DMS153 (cell line): ENCODE measurements around the gene CCSER2.
"Not testable (repeated sequence)": the region's sequence is repeated elsewhere in the genome, so short reads cannot be mapped to it uniquely, and the experiment has no call there.

Experiments used
- DNase-seq: peaks from one replicate; lab custom pipeline; 2025; lab: John Stamatoyannopoulos, UW

CCSER2 gene

DNA sequence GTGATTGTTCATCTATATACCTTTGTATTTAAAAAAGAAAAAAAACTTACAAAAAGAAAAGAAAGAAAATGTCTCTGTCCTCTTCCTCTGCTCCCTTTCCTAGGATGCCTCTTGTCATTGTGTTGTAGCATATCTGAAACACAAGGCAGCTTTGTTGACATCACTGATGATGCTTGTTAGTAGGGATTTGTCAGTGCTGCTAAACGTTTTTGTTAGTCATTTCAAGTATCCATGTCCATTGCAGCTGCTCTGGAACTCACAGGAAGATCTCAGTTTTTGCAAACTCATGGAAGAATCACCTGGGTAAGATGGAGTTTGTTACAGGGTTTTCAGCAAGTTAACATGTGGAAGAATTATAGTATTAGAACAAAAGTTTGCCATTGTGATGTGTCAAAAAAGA, 123.6 kb downstream of the CCSER2 start:
- no peak for DNase-seq

DNA sequence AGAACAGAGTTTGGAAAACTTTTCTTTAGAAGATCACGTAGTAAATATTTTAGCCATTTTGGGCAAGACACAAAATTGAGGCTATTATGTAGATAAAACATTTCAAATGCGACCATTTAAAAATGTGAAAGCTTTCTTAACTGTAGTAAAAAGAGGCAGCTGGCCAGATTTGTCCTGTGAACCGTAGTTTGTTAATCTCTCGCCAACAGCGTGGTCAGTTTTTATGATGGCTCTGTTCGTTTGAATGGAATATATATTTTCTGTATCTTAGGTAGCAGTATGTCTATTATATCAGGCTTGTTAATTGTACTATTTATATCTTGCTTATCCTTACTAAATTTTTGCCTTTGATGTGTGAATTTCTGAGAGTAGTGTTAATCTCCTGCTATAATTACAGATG, 124.9 kb downstream of the CCSER2 start:
- no peak for DNase-seq

GRCh38 chr10:84456126-84456525, 127.7 kb downstream of the CCSER2 start:
- no peak for DNase-seq

DNA sequence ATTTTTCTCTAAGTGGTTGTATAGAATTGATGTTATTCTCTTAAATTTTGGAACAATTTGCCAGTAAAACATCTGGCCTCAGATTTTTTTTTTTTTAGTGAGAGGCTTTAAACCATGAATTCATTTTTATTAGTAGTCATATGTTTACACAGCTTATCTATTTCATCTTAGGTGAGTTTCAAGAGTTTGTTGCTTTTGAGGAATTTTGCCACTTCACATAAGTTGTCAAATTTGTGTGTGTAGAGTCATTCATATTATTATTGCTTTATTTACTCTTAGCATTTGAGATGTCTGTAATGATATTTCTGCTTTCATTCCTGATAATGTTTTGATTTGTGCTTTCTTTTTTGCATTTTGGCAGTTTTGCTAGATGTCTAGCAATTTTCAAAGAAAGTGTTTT, 132.1 kb downstream of the CCSER2 start:
- no peak for DNase-seq

DNA sequence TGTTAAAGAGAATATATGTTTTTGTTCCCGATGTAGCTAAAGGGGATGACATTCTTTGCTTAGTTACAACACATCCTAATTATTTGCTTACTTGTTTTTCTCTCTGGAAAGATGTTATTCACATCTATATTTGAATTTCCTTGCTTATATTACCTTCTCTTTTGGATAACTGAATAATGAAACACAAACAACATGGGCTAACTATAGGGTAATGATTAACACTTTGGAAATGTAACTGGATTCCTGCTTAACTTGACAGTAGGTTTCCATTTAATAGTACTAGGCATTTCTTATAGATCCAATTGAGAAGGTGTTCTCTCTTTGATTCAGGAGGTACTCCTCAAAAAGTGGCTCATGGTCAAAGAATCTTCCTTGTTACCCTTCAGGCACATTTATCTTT, 141.1 kb downstream of the CCSER2 start:
- DNase-seq, result no peak

DNA sequence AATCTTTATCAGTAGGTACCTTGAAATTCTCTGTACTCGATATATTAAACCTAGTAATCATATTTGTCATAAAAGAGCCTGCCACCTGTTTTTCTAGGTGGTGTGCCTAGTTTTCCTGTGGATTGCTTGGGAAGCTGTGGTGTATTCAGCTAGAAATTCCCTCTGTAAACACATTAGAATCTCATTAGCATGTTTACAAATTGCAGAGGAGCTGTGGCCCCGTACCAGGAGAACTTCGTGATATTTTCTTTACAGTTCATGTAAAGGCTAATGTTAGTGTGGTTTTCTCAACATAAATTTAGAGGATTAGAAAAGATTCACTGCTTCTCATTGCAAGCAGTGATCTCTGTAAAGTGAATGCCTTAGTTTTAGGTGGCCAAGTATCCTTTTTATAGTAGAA, 144.7 kb downstream of the CCSER2 start:
- DNase-seq, result no peak

GRCh38 chr10:84477398-84478128, 149.2 kb downstream of the CCSER2 start:
- DNase-seq, result no peak

GRCh38 chr10:84478151-84478550, 149.8 kb downstream of the CCSER2 start:
- DNase-seq, result no peak

DNA sequence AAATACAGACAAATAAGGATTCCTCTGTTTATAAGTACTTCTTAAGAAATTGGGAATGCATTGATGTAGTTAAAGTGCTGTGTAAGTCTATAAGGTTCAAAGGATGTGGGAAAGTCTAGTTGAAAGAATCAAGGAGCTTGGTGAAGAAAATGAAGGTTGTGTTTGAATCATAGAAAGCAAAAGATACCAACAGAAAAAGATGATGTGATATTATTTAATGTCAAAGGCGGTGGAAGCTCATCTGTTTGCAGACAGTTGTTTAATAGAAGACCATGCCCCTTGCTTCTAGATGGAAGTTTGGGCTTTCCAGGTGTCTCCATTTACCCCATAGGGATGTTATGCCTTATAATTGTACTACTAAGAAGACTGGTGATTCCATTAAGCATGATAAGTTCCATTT, 150.3 kb downstream of the CCSER2 start:
- DNase-seq, result no peak

DNA sequence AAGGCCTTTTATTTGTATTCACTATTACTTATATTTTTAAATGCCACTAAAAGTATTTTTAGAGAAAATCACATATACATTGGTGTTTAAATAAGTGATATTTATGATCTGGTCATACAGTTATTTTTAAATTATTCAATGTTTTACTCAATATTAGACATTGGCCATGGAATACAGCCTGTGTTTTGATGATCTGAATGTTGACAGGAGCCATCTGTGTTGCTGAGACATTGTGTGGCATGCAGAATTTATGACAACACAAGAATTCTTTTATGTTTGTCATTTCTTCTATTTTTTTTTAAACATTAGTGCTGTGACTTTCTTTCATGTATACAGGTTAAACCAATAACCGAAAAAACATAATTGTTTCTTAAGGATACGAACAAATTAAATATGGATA, 156.2 kb downstream of the CCSER2 start:
- DNase-seq, result no peak

DNA sequence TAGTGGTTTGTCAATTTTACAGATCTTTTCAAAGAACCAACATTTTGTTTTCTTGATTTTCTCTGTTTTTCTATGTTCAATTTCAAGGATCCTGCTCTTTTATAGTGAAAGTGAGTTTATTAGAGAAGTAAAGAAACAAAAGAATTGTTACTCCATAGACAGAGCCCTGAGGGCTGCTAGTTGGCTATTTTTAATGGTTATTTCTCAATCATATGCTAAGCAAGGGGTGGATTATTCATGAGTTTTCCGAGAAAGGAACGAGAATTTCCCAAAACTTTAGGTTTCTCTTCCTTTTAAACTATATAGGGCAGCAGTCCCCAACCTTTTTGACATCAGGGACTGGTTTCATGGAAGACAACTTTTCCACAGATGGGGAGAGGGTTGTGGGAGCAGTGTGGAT, 165.0 kb downstream of the CCSER2 start:
- no peak for DNase-seq

- DNase-seq, result no peak
These were observed 165.8 kb downstream of the CCSER2 start for GRCh38 chr10:84493951-84494848.

DNA sequence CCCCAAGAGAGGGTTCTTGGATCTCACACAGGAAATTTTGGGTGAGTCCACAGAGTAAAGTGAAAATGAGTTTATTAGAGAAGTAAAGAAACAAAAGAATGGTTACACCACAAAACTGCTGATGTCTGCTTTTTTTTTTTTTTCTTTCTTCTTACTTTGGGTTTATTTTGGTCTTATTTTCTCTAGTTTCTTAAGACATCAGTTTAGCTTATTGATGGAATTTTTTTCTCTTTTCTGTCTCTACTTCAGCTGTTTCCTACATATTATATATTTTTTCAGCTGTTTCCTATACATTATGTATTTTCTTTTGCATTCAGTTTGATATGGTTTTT, 166.4 kb downstream of the CCSER2 start:
- no peak for DNase-seq

GRCh38 chr10:84497978-84498377, 169.6 kb downstream of the CCSER2 start:
- DNase-seq, result no peak

DNA sequence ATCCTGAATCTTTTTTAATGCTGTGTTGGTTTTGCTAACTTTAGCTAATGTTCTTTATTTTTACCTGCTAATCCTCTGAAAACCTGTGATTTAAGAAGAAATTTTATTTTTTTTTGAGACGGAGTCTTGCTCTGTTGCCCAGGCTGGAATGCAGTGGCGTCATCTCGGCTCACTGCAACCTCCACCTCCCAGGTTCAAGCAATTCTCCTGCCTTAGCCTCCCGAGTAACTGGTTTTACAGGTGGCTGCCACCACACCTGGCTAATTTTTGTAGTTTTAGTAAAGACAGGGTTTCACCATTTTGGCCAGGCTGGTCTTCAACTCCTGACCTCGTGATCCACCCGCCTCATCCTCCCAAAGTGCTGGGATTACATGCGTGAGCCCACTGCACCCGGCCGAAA, 170.7 kb downstream of the CCSER2 start:
- not testable (repeated sequence) for DNase-seq

GRCh38 chr10:84499846-84500245, 171.5 kb downstream of the CCSER2 start:
- DNase-seq, result no peak

DNA sequence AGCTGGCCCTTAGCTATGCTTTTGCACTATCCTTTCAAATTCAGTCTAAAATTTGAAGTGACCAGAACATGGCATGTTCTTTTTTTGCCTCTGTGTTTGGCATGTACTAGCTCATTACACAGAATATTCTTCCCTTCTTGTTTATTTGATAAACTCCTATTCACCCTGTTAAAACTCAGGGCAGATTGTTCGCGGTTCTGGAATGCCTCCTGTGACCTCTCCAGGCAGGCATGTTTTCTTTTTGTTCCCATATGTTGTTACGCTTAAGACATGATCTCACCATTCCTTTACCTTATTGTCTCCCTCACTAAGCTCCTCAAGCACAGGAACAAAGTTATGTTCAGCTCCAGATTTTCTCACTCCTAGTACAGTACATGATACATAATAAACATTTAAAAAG, 181.7 kb downstream of the CCSER2 start:
- DNase-seq, result no peak

GRCh38 chr10:84511106-84511505, 182.7 kb downstream of the CCSER2 start:
- DNase-seq, result no peak

DNA sequence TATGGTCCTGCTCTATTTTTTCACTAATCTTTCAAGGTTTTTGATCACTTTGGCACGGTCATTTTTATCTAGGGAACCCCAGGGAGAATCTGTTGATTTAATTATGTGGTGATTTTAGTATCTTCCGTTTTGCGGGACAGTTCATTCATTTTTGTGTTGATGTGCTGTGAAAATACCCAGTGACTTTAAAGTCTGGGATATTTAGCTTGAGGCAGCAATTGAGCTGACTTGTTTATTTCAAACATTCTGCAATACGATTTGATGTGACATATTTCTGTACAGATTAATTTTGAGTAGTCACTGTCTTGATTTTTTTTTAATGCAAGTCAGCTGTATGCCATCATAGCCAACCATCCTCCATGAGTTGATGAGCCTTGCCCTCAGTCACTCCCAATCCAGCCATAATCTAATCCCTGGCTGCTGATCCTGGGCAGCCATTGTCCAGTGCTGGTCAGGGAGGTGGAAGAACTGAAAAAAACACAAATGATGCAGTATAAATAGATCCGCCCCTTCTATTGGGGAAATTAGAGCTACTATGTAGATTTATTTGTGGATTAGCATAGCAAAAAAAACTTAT, 183.4 kb downstream of the CCSER2 start:
- DNase-seq, result no peak

- no peak for DNase-seq
These were observed 189.2 kb downstream of the CCSER2 start for GRCh38 chr10:84517554-84517953.

- no peak for DNase-seq
These were observed 190.8 kb downstream of the CCSER2 start for GRCh38 chr10:84519235-84519634.

GRCh38 chr10:84521013-84521412, 192.6 kb downstream of the CCSER2 start:
- no peak for DNase-seq

GRCh38 chr10:84521468-84521867, 193.1 kb downstream of the CCSER2 start:
- DNase-seq, result no peak
